ENCODE measurements around the gene FMNL2.

FMNL2 gene

DNA sequence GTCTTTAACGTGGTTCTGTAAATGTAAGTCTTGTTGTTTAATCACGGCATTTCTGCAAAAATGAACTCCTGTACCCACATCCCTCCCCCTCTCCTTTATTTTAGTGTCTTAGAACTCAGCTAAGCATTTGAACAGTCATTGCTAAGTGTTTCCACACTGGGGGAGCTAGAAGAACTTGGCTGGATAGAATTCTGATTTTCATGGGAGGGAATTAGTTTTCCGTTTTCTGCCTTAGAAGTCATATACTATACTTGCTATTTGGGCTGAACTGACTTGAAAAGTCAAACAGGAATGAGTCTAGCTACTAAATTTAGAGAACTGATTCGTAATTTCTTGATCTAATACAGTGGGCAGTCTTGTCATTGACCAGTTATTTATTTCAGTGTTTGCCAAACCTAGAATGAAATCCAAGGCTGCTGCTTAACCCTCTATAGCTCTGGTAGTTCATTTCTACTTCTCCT lies 61.1 kb downstream of the FMNL2 start:
- TF ChIP-seq, protein P1, sequence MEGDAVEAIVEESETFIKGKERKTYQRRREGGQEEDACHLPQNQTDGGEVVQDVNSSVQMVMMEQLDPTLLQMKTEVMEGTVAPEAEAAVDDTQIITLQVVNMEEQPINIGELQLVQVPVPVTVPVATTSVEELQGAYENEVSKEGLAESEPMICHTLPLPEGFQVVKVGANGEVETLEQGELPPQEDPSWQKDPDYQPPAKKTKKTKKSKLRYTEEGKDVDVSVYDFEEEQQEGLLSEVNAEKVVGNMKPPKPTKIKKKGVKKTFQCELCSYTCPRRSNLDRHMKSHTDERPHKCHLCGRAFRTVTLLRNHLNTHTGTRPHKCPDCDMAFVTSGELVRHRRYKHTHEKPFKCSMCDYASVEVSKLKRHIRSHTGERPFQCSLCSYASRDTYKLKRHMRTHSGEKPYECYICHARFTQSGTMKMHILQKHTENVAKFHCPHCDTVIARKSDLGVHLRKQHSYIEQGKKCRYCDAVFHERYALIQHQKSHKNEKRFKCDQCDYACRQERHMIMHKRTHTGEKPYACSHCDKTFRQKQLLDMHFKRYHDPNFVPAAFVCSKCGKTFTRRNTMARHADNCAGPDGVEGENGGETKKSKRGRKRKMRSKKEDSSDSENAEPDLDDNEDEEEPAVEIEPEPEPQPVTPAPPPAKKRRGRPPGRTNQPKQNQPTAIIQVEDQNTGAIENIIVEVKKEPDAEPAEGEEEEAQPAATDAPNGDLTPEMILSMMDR (conservative IDR thresholded peaks at IDR 0.05; ENCODE audit: control insufficient read depth, insufficient read depth, low read depth, low read length), result no peak
- peak overlapping the region; percentile 15 for H3K4me3 ChIP-seq (ENCODE audit: control insufficient read depth, low read depth, low read length)
- DNase-seq (ENCODE audit: low read depth), result peak; percentile 56

DNA sequence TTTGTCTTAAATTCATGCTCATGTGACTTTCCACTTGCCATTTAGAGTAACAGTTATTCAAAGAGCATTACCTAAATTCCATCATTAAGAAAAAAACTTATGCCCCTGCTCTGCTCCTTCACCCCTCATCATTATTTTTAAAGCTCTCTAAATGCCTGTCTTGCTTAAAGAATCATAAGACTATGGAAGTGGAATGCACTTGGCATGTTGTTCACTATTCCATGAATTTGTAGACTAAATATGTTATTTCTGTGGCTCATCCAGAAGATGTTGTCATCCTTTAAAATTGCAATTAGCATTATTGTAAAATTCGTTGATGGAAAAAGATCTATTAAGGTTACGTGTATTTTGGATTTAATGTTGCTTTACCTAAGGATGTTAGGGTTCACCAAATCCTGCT lies 61.8 kb downstream of the FMNL2 start:
- TF ChIP-seq, protein P1 (conservative IDR thresholded peaks at IDR 0.05; ENCODE audit: control insufficient read depth, insufficient read depth, low read depth, low read length), result no peak
- no peak for DNase-seq (ENCODE audit: low read depth)
- no peak overlapping the region for H3K4me3 ChIP-seq (ENCODE audit: control insufficient read depth, low read depth, low read length)

DNA sequence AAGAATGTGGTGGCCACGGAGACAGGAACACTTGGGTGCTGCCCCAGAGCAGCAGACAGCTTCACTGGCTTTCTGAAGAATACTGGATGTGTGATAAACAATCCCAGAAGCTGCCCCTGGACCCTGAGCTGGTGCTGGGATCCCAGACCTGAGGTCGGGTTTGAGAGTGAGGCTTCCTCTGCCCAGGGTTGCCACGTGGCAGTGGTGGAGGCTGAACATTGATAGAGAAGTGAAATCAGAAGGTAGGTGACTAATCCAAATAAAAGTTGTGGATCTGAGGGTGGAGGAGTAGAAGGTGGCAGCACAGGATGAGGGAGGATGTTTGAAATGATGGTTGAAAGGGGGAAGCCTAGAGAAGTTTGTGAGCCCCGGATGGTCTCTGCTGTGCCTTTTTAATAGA lies 64.0 kb downstream of the FMNL2 start:
- TF ChIP-seq, protein P1 (conservative IDR thresholded peaks at IDR 0.05; ENCODE audit: control insufficient read depth, insufficient read depth, low read depth, low read length), result no peak
- no peak overlapping the region for H3K4me3 ChIP-seq (ENCODE audit: control insufficient read depth, low read depth, low read length)
- DNase-seq (ENCODE audit: low read depth), result no peak

DNA sequence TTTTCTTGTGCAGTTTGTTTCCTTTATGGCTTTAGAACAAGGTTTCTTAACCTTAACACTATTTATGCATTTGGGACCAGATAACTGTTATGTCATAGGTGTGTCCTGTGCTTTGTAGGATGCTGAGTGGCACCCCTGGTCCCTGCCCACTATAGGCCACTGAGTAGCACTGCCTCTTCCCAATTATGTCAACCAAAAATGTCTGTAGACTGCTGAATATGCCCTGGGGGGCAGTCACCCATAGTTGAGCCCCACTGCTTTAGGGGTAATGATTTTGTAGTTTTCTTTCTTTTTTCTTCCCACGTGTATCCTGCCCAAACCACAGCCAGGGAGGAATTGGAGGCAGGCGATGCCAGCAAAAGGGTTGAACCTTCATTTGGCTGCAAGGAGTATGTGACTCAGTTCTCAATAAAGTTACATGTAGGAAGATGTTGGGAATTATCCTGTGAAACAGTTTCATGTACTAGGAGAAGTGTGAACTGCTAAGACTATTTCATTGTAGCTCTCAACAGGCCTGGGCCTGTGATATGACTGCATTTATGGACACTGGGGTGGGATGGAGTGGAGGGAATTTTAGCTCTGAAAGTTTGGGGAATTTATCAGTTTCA lies 65.7 kb downstream of the FMNL2 start:
- peak; percentile 55 for DNase-seq (ENCODE audit: low read depth)
- no peak overlapping the region for H3K4me3 ChIP-seq (ENCODE audit: control insufficient read depth, low read depth, low read length)
- TF ChIP-seq, protein P1 (conservative IDR thresholded peaks at IDR 0.05; ENCODE audit: control insufficient read depth, insufficient read depth, low read depth, low read length), result no peak

DNA sequence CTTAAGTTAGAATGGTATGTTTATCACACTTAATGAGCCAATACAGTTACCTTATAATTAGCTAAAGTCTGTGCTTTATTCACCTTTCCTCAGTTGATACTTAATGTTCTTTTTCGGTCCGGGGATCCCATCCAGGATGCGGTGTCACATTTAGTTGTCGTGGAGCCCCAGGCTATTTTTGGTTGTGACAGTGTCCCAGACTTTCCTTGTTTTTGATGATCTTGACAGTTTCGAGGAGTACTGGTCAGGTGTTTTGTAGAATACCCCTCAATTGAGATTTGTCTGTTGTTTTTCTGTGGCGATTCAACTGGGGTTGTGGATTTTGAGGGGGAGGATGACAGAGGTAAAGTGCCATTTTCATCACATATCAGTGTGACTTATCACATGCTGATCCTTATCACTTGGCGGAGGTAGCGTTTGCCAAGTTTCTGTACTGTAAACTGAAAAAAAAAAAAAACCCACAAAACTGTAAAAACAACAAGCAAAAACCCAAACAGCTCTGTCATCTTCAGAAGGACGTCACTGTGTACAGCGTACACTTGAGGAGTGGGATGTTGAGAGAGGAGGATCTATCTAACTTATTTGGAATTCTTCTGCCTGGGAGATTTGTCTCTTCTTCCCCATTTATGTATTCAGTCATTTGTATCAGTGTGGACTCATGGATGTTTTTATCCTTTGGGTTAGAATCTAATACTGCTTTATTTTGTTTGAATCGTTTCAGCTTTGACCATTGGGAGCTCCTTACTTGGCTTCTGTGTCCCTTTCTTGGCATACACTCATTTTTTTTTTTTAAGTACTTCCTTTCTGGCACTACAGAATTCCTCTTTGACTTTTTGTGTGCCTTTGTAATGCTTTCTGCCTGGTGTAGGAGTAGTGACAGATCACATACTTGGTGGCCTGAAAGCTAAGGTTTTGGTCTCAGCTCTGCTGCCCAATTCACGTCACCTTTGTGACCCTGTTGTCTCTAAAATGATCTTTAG lies 68.1 kb downstream of the FMNL2 start:
- no peak overlapping the region for H3K4me3 ChIP-seq (ENCODE audit: control insufficient read depth, low read depth, low read length)
- no peak for DNase-seq (ENCODE audit: low read depth)
- TF ChIP-seq, protein P1 (conservative IDR thresholded peaks at IDR 0.05; ENCODE audit: control insufficient read depth, insufficient read depth, low read depth, low read length), result no peak

DNA sequence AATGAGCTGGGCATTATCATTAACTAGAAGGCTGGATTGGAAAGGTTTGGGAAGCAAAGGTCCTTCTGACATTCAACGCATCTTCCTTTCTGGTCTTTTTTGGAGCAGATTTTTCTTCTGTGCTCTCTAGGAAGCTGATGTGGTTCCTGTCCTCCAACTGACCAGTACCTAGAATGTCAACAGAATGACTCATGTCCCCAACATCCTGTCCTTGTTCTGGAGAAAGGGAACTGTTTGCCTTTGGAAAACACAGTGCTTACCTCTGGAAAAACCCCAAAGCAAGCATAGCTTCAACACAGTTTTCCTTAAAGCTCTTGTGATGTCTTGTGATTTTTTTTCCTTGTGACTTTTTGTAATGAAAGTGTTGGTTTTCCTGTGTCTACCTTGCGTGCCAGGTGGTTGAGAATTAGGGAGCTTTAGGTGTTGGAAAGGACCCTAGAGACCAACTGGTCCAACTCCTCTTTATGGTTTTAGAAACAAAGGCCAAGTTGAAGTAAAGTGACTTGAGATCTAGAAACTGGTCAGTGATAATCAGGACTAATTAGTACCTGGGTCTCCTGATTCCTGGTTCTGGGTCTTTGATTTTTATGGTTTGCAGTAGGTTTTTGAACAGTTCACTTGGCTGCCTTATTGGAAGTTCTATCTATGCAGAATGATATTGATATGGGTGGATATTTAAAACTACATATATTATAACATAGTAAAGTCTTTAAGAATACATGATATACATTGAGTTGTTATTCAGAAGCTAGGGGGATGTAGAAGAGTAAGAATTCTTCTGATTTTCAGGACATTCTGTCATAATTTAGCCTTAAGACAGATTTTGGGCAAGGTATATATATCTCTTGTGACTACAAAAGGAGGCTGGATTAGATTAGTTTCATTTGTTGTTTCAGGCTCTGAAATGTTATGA lies 70.5 kb downstream of the FMNL2 start:
- peak; percentile 41 for DNase-seq (ENCODE audit: low read depth)
- TF ChIP-seq, protein P1 (conservative IDR thresholded peaks at IDR 0.05; ENCODE audit: control insufficient read depth, insufficient read depth, low read depth, low read length), result no peak
- H3K4me3 ChIP-seq (ENCODE audit: control insufficient read depth, low read depth, low read length), result no peak overlapping the region

Data from fibroblast of mammary gland (primary cell).